Astrocyte (in vitro differentiated cells and primary cell): ENCODE measurements around the gene ASAH2.

Source experiments
- EZH2 ChIP-seq: IDR thresholded peaks from 2 replicates; pipeline ENCODE4 v1.6.1; 2012; ENCODE audit warnings: mild to moderate bottlenecking, low read length, inconsistent platforms; ENCODE audit not compliant: insufficient read depth
- TF ChIP-seq, protein P1 (sequence below): IDR thresholded peaks from 2 replicates; pipeline ENCODE4 v1.5.1; 2011; ENCODE audit warnings: low read depth, mild to moderate bottlenecking, inconsistent platforms, low read length, moderate library complexity; ENCODE audit not compliant: insufficient read depth

DNA sequence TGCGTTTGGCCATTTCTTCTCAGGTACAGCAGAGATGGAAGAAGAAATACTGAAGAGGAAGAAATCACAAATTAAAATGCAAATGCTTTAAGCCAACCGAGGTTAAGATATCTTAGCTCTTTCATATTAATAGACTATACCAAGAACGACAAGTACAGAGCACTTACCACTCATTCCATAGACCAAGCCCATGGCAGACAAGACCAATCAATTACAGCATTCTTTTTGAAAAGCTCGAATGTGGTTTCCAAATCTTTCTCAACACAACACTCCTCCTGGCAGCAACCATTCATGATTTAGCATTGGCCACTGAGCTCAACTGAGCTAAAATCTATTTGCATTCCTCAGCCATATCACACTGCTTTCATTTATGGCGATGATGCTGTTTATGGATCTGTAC lies 2.7 kb downstream of the ASAH2 start:
- TF ChIP-seq EZH2 = no peak
- TF ChIP-seq, protein P1, sequence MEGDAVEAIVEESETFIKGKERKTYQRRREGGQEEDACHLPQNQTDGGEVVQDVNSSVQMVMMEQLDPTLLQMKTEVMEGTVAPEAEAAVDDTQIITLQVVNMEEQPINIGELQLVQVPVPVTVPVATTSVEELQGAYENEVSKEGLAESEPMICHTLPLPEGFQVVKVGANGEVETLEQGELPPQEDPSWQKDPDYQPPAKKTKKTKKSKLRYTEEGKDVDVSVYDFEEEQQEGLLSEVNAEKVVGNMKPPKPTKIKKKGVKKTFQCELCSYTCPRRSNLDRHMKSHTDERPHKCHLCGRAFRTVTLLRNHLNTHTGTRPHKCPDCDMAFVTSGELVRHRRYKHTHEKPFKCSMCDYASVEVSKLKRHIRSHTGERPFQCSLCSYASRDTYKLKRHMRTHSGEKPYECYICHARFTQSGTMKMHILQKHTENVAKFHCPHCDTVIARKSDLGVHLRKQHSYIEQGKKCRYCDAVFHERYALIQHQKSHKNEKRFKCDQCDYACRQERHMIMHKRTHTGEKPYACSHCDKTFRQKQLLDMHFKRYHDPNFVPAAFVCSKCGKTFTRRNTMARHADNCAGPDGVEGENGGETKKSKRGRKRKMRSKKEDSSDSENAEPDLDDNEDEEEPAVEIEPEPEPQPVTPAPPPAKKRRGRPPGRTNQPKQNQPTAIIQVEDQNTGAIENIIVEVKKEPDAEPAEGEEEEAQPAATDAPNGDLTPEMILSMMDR = no peak
